ENCODE data around the gene SLC41A3. TPM values are rescaled to one million over a fixed set of nuclear protein-coding genes. Genes with fewer than 3 reads are reported as not detected.
"Not testable (repeated sequence)": the region's sequence is repeated elsewhere in the genome, so short reads cannot be mapped to it uniquely, and the experiment has no call there.

The SLC41A3 gene
- polyA plus RNA-seq, 3 donors, result 75.0 to 80.6 (median 77.2) TPM

DNA sequence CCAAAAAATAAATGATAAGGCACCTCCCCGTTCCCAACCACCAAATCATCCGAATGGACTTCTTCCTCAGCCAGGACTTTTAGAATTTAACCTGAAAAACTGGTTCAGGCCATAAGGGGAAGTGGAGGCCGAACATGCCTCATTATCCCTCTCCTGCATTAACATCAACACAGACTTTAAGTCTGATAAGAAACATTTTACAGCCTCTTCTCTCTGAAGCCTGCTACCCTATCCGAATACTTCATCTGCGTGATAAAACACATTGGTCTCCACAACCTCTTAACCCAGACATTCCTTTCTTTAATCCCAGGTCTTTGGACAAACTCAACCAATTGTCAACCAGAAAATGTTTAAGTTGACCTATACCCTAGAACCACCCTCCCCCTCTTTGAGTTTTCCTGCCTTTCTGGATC lies 850 bp upstream of the SLC41A3 start:
- no peak for DNase-seq (ENCODE audit: low read depth in 3 of 3, low spot score in 2 of 3)

GRCh38 chr3:126083511-126083912 lies 412 bp downstream of the SLC41A3 start:
- peak in 1 of 3 donors; percentile 21 for DNase-seq (ENCODE audit: low read depth in 3 of 3, low spot score in 2 of 3)

- DNase-seq (ENCODE audit: low read depth in 3 of 3, low spot score in 2 of 3), result no peak
These were observed 832 bp downstream of the SLC41A3 start for GRCh38 chr3:126083138-126083445.

DNA sequence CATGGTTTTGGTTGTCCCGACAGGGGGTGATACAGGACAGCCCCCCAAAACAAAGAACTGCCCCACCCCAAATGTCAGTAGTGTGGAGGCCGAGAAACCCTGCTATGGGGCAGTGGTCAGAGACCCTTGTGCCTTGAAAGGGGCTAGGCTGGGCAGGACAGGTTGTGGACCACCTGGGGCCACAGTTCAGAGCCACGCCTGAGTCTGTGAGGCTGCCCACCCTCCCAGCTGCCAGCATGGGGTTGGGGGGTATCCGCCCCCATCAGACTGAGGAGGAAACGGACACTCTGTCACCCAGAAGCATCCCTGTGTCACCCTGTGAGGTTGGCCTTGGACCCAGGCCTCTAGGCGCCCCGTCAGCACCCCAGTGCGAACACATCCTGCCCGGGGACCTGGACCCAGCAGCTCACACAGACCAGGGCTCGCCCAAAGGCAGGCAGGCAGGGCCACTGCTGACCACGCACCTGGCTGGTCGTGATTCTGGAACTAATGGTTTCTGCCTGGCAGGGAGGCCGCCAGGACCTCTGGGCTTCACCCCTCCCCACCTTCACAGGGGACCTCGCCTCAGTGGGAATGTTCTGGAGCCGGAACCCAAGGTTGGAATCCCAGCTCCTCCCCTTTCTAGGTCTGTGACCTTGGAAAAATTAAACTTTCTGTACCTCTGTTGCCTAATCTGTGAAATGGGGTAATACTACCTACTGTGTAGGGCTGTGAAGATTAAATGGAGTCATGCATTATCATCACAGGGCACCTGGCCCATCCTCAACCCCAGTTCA lies 1.4 kb downstream of the SLC41A3 start:
- no peak for DNase-seq (ENCODE audit: low read depth in 3 of 3, low spot score in 2 of 3)

DNA sequence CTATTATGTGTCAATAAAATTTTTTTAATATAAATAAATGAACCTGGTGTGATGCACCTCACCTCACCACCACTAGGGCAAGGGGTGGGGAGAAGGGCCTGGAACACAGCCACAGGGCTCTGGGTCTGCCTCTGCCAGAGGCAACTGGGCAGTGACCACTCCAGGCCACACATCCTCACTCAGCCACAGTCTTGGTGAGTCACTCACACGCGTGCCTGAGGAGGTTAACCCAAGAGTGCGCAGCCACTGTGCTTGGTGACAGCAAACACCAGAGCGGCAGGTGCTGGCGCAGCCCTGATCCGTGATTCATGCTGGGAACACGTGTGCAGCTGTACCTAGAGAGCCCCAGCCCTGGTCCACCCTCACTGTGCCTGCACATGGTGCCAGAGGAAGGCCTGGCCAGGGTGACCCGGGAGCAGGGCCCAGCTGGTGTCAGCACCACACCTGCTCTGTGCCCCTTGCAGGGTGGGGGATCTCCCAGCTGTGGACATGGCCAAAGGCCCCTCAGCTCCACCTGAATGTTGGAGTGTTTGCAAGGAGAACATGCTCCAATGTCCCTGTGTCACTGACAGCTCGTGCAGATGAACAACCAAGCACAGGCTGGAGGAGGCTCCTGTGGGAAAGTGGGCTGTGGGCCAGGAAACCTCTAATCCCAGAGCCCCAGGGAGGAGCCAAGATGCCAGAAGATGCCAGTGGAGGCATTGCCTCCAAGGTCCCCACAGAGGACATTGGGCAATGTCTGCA lies 2.1 kb downstream of the SLC41A3 start:
- no peak for DNase-seq (ENCODE audit: low read depth in 3 of 3, low spot score in 2 of 3)

DNA sequence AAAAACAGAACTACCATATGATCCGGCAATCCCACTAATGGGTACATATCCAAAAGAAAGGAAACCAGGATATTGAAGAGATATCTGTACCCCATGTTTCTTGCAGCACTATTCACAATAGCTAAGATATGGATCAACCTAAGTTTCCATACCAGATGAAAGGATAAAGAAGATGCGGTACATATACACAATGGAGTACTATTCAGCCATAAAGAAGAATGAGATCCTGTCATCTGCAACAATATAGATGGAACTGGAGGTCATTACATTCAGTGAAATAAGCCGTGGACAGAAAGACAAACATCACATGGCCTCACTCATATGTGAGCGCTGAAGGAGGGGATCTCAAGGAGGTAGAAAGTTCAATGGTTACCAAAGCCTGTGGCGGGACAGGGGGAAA lies 3.0 kb downstream of the SLC41A3 start:
- no peak for DNase-seq (ENCODE audit: low read depth in 3 of 3, low spot score in 2 of 3)

- DNase-seq (ENCODE audit: low read depth in 3 of 3, low spot score in 2 of 3), result no peak
These were observed 5.1 kb downstream of the SLC41A3 start for GRCh38 chr3:126078866-126079265.

DNA sequence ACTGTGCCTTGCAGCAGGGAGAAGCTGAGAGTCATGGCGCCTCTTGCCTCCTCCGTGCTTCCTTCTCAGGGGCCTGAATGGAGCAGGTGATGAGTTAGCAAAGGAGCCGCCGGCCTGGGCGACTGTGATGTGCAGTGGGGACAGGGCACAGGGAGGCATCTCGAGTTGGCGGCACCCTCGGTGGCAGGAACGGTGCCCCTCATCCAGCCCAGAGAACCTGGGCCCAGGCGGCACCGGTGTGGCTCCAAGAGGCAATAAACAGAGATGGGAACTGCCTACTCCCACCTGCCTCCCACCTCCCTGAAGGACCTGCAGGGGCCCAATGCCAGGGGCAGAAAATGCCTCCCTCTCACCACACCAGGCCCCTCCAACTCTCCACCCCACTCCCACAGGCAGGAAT lies 6.2 kb downstream of the SLC41A3 start:
- no peak for DNase-seq (ENCODE audit: low read depth in 3 of 3, low spot score in 2 of 3)

DNA sequence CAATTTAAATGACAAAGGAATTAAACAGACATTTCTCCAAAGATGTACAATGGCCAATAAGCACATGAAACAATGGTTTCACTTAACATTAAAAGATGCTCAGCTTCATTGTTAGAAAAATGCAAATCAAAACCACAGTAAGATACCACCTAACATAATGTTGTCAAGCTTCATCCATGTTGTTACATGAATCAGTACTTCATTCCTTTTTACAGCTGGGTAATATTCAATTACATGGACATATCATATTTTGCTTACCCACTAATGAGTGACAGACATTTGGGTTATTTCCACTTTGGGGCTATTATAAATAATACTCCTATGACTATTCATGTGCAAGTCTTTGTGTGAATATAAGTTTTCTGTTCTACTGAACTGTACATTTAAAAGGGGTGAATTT lies 7.8 kb downstream of the SLC41A3 start:
- no peak for DNase-seq (ENCODE audit: low read depth in 3 of 3, low spot score in 2 of 3)

DNA sequence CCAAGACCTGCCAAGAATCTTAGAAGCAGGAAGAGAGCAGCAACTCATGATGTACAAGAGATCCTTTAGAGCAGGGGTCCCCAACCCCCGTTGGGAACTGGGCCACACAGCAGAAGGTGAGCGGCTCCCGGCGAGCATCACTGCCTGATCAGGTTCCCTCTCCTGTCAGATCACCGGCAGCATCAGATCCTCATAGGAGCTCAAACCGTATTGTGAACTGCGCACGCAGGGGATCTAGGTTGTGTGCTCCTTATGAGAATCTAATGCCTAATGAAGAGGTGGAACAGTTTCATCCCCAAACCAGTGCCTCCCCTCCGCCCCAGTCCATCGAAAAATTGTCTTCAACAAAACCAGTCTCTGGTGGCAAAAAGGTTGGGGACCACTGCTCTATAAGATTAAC lies 13.8 kb downstream of the SLC41A3 start:
- DNase-seq (ENCODE audit: low read depth in 3 of 3, low spot score in 2 of 3), result no peak

DNA sequence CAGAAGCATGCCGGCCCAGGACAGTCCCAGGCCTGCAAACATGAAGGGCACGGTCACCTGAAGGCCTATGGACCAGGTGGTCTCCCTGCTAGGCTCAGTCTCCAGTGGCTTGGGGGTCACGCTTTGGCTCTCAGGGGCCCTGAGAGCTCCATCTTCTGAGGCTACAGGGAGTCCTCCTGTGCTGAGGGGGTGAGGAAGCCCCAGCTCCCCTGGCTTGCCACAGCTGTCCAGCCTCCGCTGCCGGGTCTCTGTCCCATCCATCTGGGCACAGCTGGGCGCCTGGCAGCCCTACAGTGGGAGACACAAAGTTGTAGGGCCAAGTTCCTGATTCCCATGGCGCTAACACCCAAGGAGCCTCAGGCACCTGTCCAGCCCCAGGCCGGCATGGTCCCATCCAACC lies 16.0 kb downstream of the SLC41A3 start:
- DNase-seq (ENCODE audit: low read depth in 3 of 3, low spot score in 2 of 3), result no peak

DNA sequence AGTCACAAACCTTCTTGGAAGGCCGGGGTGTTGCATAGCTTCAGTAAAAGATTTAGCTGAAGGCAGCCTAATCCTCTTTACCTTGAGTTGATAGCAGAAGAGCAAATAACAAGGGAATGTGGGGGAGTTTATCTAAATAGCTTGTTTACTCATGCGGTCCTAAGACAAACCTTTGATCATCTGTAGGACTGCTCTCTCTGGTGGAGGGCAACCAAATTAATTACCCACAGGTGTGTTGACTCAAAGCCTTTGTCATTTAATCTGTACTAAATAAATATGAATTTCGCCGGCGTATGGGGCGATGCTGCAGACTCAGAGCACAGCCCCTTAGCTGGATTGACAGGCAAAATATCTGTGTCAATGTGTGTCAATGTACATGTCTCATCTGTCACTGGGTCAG lies 17.2 kb downstream of the SLC41A3 start:
- DNase-seq (ENCODE audit: low read depth in 3 of 3, low spot score in 2 of 3), result not testable (repeated sequence)

DNA sequence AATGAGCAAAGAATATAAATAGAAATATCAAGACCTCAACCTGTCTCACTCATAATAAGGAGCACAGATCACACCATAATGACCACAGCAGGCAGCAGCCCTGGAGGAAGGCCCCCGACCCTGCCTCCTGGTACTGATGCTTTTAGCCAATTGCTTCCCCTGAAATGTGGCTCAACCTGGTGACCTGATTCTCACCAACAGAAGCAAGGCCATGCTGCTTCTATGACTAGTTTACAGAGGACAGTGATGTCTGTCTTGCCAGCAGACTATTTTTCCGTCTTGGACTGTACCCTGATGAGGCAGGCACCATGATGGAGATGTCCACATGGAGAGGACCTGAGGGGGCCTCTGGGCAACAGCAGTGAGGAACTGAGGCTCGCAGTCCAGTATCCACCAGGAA lies 18.0 kb downstream of the SLC41A3 start:
- DNase-seq (ENCODE audit: low read depth in 3 of 3, low spot score in 2 of 3), result no peak

DNA sequence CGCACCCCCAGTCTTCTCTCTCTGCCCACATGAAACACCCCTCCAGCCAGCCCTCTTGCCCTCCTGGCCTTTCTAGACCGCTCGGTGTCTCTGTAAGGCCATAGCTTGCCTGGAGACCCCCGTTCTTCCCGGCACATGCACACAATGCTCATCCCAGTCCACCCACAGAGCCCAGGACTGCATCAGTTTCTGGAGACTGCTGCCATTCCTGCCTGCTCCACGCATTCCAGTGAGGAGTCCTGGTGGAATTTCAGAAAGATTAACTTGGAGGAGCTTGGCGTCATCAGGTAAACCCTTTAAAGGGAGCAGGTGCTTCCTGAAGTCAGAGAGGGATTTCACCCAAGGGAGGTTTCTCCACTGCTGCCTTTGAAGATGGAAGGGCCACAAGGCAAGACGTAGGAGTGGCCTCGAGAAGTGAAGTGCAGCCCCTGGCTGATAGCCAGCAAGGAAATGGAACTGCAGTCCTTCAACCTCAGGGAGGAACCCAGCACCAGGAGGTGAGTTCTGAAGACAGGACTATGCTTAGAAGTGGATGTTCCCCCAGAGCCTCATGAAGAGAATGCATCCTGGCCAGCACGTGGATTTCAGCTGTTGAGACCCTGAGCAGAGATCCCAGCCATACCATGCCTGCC lies 19.2 kb downstream of the SLC41A3 start:
- no peak for DNase-seq (ENCODE audit: low read depth in 3 of 3, low spot score in 2 of 3)

DNA sequence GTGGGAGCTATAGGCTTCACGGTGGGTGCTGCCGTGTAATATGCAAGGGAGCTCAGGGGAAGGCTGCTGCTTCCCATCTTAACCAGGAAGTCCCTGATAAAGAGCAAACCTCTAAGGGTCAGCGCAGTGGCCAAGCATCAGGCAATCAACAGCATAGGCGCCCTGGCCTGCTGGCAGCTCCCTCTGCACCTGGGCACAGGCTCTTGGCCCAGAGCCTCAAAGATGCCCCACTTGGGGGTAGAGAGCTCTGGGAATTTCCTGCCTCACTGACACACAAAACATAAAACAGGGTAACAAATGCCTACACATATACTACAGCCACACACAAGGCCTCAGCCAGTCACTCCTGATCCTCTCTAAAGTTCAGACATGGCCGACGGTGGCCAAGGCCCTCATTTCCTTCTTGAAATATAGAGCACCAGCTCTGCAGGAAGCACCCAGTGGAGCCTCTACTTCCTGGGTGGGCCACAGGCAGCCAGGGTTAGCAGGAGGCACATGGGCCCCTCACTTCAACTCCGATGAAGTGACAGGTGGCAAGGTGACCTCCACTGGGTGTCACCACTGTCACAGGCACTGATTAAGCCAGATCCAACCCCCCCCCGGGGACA lies 20.5 kb downstream of the SLC41A3 start:
- DNase-seq (ENCODE audit: low read depth in 3 of 3, low spot score in 2 of 3), result no peak

DNA sequence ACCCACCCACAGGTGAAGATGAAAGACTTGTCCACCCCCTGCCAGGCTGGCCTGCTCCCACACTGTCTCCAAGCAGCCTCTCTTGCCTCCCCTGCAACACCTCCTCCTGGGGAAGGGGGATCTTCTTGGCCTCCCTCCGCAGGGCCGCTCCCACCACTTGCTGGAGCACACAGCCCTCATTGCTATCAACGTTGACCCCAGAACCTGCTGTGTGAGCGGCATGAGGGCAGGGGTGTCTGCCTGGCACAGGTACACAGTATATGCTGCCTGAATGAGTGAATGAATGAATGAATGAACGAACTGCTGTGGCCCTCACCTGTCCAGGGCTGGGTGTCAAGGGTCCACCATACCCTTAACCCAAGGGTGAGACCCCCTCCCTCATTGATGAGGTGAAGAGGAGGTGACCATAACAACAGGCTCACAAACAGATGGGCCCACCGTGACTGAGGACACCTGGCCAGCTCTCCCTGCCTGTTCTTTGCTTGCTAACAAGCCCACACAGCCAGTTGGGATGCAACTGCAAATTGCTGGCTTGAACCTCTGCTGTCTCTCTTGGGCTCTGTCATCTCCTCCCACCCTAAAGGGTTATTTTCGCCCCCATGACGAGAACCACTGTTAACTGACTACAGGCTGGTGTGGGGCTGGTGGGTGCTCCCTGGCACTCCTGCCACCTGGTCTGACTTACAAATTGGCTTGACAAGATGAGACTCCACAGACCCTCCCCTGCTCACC lies 22.5 kb downstream of the SLC41A3 start:
- no peak for DNase-seq (ENCODE audit: low read depth in 3 of 3, low spot score in 2 of 3)

DNA sequence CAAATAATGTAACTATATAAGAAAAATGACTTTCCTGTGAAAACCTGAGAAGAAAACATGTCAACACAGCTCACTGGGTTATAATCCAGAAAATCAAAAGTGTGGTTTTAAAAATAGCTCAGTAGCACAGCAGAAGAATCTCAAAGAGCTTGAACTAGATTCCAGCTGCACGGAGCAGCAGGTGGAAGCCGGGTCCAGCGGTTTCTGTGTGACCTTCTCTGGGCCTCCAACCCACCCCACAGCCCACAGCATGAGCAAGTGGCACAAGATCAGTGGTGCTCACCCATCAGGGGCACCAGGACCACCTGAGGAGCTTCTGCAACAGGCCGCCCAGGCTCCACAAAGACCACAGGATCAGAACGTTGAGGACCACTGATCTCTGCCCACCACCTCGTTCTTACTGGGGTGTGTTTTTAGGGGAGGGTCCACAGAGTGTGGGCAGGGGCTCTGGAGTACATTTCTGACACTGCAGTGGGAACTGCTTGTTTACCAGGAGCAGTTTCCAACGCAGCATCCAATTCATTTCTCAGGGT lies 23.2 kb downstream of the SLC41A3 start:
- no peak for DNase-seq (ENCODE audit: low read depth in 3 of 3, low spot score in 2 of 3)

DNA sequence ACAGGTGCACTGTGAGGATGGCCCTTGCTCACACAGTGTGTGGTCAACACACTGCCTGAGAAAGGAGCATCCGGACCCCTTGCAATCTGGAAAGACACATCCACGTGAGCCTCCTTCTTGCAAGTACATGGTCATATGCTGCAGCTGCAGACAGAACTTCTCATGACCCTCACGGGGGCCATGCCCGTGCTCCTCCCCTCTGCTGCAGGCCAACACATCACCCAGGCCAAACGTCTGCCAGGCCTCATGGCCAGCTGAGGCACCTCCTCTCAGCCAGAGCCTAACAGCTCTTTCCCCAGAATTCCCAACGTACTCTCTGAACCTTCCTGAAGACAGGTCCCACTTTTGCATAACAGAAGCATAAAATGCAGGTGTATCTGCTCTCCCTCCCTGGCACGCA lies 25.3 kb downstream of the SLC41A3 start:
- no peak for DNase-seq (ENCODE audit: low read depth in 3 of 3, low spot score in 2 of 3)

- DNase-seq (ENCODE audit: low read depth in 3 of 3, low spot score in 2 of 3), result no peak
These were observed 26.0 kb downstream of the SLC41A3 start for GRCh38 chr3:126057936-126058335.

GRCh38 chr3:126057501-126057819 lies 26.5 kb downstream of the SLC41A3 start:
- DNase-seq (ENCODE audit: low read depth in 3 of 3, low spot score in 2 of 3), result no peak

All from right renal cortex interstitium (tissue), 3 donors.